ENCODE measurements around the gene SERHL2. TPM values are rescaled to one million over a fixed set of nuclear protein-coding genes. Genes with fewer than 3 reads are reported as not detected.

SERHL2 gene
- total and polyA plus RNA-seq, 2 donors (not counting 3 experiments of a cell fraction or from before 2014, with no cell fraction given): 0.80 to 2.0 TPM

DNA sequence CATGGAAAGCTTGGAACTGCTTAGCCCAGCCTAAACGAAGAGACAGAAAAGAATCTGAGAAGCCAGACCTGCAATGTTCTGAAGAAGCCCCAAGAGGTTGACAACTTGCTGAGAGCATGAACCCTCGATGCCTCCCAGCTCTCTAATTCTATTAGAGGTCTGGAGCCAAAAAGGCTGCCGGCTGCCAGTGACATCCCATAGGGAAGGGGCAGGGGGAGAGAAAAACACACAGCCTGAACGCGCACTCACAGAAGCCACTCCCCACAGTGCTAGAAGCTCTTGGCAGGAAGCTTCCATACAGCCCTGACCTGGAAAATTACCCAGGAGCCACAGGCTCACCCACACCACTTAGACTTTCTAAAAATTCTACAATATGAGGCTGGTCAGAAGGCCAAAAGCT is 42.6 kb downstream of the SERHL2 start:
- FAIRE-seq: no peak
- BruUV-seq (replicated peaks): no TSS peak
- Histone ChIP-seq H3K27me3 (ENCODE audit: control insufficient read depth in 2 of 2, insufficient read depth in 2 of 2, low read length in 2 of 2) (no peaks in the 10 kb centered on the region), H3K4me3 (replicated peaks in 1 of 3; ENCODE audit: insufficient read depth in 1 of 3, low read depth in 1 of 3, low read length in 3 of 3) (no peak overlapping the region), H2AFZ (ENCODE audit: low read depth, low read length) (no peak overlapping the region), H3K79me2 (ENCODE audit: control insufficient read depth, insufficient read depth, low read length) (peaks cover 7% of the 10 kb centered on the region), H3K4me1 (ENCODE audit: control insufficient read depth, extremely low read depth, insufficient read depth, low read length) (no peaks in the 10 kb centered on the region), H3K9me1 (replicated peaks; ENCODE audit: control insufficient read depth, extremely low read depth, insufficient read depth, low read length) (no peaks in the 10 kb centered on the region), H3K36me3 (ENCODE audit: control insufficient read depth in 2 of 2, extremely low read depth in 1 of 2, insufficient read depth in 2 of 2, low read length in 2 of 2) (peaks cover 39 to 49% of the 10 kb centered on the region in 2 experiments), H3K27ac (ENCODE audit: insufficient read depth, low read depth, low read length) (no peak overlapping the region), H4K20me1 (replicated peaks; ENCODE audit: control insufficient read depth, extremely low read depth, insufficient read depth, low read length) (no peaks in the 10 kb centered on the region), H3K9me3 (replicated peaks; ENCODE audit: control insufficient read depth, insufficient read depth, low read length) (no peaks in the 10 kb centered on the region), H3K9ac (replicated peaks; ENCODE audit: extremely low read depth, insufficient read depth, low read length) (no peak overlapping the region), H3K4me2 (ENCODE audit: insufficient read depth, low read length) (no peak overlapping the region)
- ChIA-PET POLR2A (interaction anchor here (0.7 kb wide), 1 partner anchor 19 kb away, joined by 3 read pairs; no protein-coding TSS in a partner anchor), CTCF (no interaction called here)
- intact Hi-C loops (cut with micrococcal nuclease): no loop called here
- dilution Hi-C loops (cut with MboI; ENCODE audit: extremely low pct_ligation_motif_present, low sequenced_read_pairs): no loop called here
- no peak for DNase-seq (ENCODE audit: low read depth, low spot score)
- TF ChIP-seq POLR2AphosphoS5 (IDR thresholded peaks at IDR 0.05; ENCODE audit: insufficient read depth, low read depth, low read length) (no peak), POLR2A (IDR thresholded peaks at IDR 0.05; ENCODE audit: low read depth, low read length) (no peak), EZH2 (IDR thresholded peaks at IDR 0.05; ENCODE audit: borderline replicate concordance, low read depth, low read length, severe bottlenecking) (no peak), MYC (IDR thresholded peaks at IDR 0.05; ENCODE audit: low read depth, low read length) (no peak), FOS (IDR thresholded peaks at IDR 0.05; ENCODE audit: borderline replicate concordance, insufficient read depth, low read length) (no peak), GATA2 (IDR thresholded peaks at IDR 0.05; ENCODE audit: insufficient read depth, insufficient read length, low read depth, low read length) (no peak), JUN (IDR thresholded peaks at IDR 0.05; ENCODE audit: borderline replicate concordance, insufficient read depth, insufficient read length, low read depth) (no peak)
- TF ChIP-seq, protein P1, sequence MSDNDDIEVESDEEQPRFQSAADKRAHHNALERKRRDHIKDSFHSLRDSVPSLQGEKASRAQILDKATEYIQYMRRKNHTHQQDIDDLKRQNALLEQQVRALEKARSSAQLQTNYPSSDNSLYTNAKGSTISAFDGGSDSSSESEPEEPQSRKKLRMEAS (IDR thresholded peaks at IDR 0.05; ENCODE audit: insufficient read depth, insufficient read length): no peak
- TF ChIP-seq, protein P2, sequence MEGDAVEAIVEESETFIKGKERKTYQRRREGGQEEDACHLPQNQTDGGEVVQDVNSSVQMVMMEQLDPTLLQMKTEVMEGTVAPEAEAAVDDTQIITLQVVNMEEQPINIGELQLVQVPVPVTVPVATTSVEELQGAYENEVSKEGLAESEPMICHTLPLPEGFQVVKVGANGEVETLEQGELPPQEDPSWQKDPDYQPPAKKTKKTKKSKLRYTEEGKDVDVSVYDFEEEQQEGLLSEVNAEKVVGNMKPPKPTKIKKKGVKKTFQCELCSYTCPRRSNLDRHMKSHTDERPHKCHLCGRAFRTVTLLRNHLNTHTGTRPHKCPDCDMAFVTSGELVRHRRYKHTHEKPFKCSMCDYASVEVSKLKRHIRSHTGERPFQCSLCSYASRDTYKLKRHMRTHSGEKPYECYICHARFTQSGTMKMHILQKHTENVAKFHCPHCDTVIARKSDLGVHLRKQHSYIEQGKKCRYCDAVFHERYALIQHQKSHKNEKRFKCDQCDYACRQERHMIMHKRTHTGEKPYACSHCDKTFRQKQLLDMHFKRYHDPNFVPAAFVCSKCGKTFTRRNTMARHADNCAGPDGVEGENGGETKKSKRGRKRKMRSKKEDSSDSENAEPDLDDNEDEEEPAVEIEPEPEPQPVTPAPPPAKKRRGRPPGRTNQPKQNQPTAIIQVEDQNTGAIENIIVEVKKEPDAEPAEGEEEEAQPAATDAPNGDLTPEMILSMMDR (IDR thresholded peaks at IDR 0.05; ENCODE audit: extremely low read depth in 1 of 2, insufficient read depth in 1 of 2, low read depth in 1 of 2, low read length in 2 of 2): no peak

All from endothelial cell of umbilical vein (primary cell).